DND-41 (cell line): ENCODE results near the gene SLC17A2.

Experiments
- ATAC-seq: fragments of 200-7000 bp; cut with Tn5 transposase; 3 replicates; pipeline ENCODE4 v1.9.1; 2021; ENCODE audit warnings: low read depth; ENCODE audit not compliant: insufficient read depth
- DNase-seq: peaks from one replicate; pipeline ENCODE4 v3.0.0-alpha.2; 2020
- H2AFZ ChIP-seq: 2 replicates; pipeline ENCODE4 v1.6.0; 2012; ENCODE audit warnings: low read depth, low read length
- H3K27ac ChIP-seq: 2 replicates; pipeline ENCODE4 v1.5.1; 2012; ENCODE audit warnings: low read length, inconsistent platforms
- H3K27me3 ChIP-seq: fragments of 200-600 bp; sonication (generic); 2 replicates; pipeline ENCODE4 v1.6.0; 2012; ENCODE audit warnings: low read length, mild to moderate bottlenecking, inconsistent platforms; ENCODE audit not compliant: insufficient read depth, poor library complexity
- H3K36me3 ChIP-seq: 2 replicates; pipeline ENCODE4 v1.5.1; 2012; ENCODE audit warnings: low read length, inconsistent platforms; ENCODE audit not compliant: insufficient read depth
- H3K4me1 ChIP-seq: 2 replicates; pipeline ENCODE4 v1.5.1; 2012; ENCODE audit warnings: mild to moderate bottlenecking, low read length; ENCODE audit not compliant: insufficient read depth
- H3K4me2 ChIP-seq: 2 replicates; pipeline ENCODE4 v1.6.0; 2012; ENCODE audit warnings: mild to moderate bottlenecking, moderate library complexity, low read length, inconsistent platforms; ENCODE audit not compliant: insufficient read depth
- H3K4me3 ChIP-seq, 2 experiments: fragments of 200-600 bp in 1 of 2; shearing (Covaris generic) in 1 of 2; 2 replicates each; pipeline ENCODE4 v1.5.1; 2012 to 2016; ENCODE audit warnings: inconsistent platforms in 2 of 2, low read length in 2 of 2, mild to moderate bottlenecking in 2 of 2, low read depth in 1 of 2, moderate library complexity in 1 of 2
- H3K79me2 ChIP-seq: 2 replicates; pipeline ENCODE4 v1.6.0; 2012; ENCODE audit warnings: low read length, inconsistent platforms; ENCODE audit not compliant: insufficient read depth
- H3K9ac ChIP-seq: 2 replicates; pipeline ENCODE4 v1.6.0; 2012; ENCODE audit warnings: low read depth, mild to moderate bottlenecking, inconsistent platforms, low read length, moderate library complexity
- H3K9me3 ChIP-seq: 2 replicates; pipeline ENCODE4 v1.5.1; 2012; ENCODE audit warnings: low read length, moderate library complexity, mild to moderate bottlenecking, inconsistent platforms; ENCODE audit not compliant: insufficient read depth, severe bottlenecking
- H4K20me1 ChIP-seq: 2 replicates; pipeline ENCODE4 v1.6.0; 2012; ENCODE audit warnings: low read length; ENCODE audit not compliant: insufficient read depth
- CTCF ChIP-seq: IDR thresholded peaks from 2 replicates; pipeline ENCODE4 v1.5.1; 2012; ENCODE audit warnings: borderline replicate concordance, low read length, moderate library complexity, mild to moderate bottlenecking; ENCODE audit not compliant: poor library complexity, severe bottlenecking; ENCODE audit errors: extremely low read depth
- EZH2 ChIP-seq: IDR thresholded peaks from 3 replicates; pipeline ENCODE4 v1.6.1; 2012; ENCODE audit warnings: borderline replicate concordance, low read depth, mild to moderate bottlenecking, moderate library complexity, low read length, inconsistent platforms; ENCODE audit not compliant: severe bottlenecking

The SLC17A2 gene

GRCh38 chr6:25878721-25879322 is 51.7 kb downstream of the SLC17A2 start:
- H4K20me1 ChIP-seq, result no peaks in the 10 kb centered on the region
- H3K9ac ChIP-seq, result no peak overlapping the region
- H2AFZ ChIP-seq, result no peak overlapping the region
- no peaks in the 10 kb centered on the region for H3K36me3 ChIP-seq
- H3K4me2 ChIP-seq, result no peak overlapping the region
- no peak for TF ChIP-seq EZH2
- no peak for TF ChIP-seq CTCF
- H3K27ac ChIP-seq, result no peak overlapping the region
- H3K27me3 ChIP-seq, result peaks cover 6% of the 10 kb centered on the region
- no peaks in the 10 kb centered on the region for H3K9me3 ChIP-seq
- H3K79me2 ChIP-seq, result no peaks in the 10 kb centered on the region
- no peak for ATAC-seq
- peaks cover 4% of the 10 kb centered on the region; the same call in 1 of the 2 replicates for H3K4me1 ChIP-seq
- DNase-seq, result no peak
- no peak overlapping the region for H3K4me3 ChIP-seq

GRCh38 chr6:25875926-25876602 is 54.4 kb downstream of the SLC17A2 start:
- Histone ChIP-seq H3K27ac (no peak overlapping the region), H3K4me1 (peaks cover 4% of the 10 kb centered on the region; the same call in 1 of the 2 replicates), H3K4me3 (no peak overlapping the region), H3K79me2 (no peaks in the 10 kb centered on the region), H3K9ac (no peak overlapping the region), H2AFZ (no peak overlapping the region), H4K20me1 (no peaks in the 10 kb centered on the region), H3K27me3 (peaks cover 8% of the 10 kb centered on the region), H3K36me3 (no peaks in the 10 kb centered on the region), H3K4me2 (no peak overlapping the region), H3K9me3 (no peaks in the 10 kb centered on the region)
- no peak for TF ChIP-seq EZH2
- no peak for TF ChIP-seq CTCF
- DNase-seq (no peak), ATAC-seq (no peak)

- H3K9ac ChIP-seq, result no peak overlapping the region
- H2AFZ ChIP-seq, result no peak overlapping the region
- ATAC-seq (no peak), DNase-seq (no peak)
- TF ChIP-seq CTCF (no peak), EZH2 (no peak)
- H3K27ac ChIP-seq, result no peak overlapping the region
- no peaks in the 10 kb centered on the region for H3K36me3 ChIP-seq
- no peaks in the 10 kb centered on the region for H4K20me1 ChIP-seq
- peaks cover 4% of the 10 kb centered on the region; the same call in 1 of the 2 replicates for H3K4me1 ChIP-seq
- no peak overlapping the region for H3K4me3 ChIP-seq
- H3K79me2 ChIP-seq, result no peaks in the 10 kb centered on the region
- no peak overlapping the region for H3K4me2 ChIP-seq
- H3K9me3 ChIP-seq, result no peaks in the 10 kb centered on the region
- peaks cover 8% of the 10 kb centered on the region for H3K27me3 ChIP-seq
Observed at GRCh38 chr6:25875563-25875905, 55.0 kb downstream of the SLC17A2 start.
